CD4-positive, alpha-beta T cell treated with Interleukin-4 for 1 hour (primary cell): ENCODE results near the gene GPATCH2.
"Not testable (repeated sequence)": the region's sequence is repeated elsewhere in the genome, so short reads cannot be mapped to it uniquely, and the experiment has no call there.

ENCODE experiments used
- DNase-seq, 2 donors: peaks; one replicate each; pipeline ENCODE4 v3.0.0-alpha.2; 2020 to 2022

Gene GPATCH2

DNA sequence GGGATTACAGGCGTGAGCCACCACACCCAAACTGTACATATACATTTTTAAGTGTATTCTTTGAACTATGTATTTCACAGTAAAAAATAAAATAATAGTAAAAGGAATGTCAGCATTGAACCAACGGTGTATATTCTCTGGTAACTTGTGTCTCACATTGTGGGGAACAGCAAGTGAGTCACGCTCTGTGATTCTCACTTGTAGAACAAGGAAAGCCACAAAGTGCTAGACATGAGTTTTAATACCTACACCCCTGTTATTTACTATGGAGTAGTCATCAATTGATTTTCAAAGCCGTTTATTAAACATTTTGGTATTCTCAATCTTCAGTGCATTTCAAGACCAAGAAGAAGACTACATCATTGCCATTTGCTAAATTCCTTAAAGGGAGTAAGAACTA lies 197.2 kb downstream of the GPATCH2 start:
- DNase-seq: no peak

DNA sequence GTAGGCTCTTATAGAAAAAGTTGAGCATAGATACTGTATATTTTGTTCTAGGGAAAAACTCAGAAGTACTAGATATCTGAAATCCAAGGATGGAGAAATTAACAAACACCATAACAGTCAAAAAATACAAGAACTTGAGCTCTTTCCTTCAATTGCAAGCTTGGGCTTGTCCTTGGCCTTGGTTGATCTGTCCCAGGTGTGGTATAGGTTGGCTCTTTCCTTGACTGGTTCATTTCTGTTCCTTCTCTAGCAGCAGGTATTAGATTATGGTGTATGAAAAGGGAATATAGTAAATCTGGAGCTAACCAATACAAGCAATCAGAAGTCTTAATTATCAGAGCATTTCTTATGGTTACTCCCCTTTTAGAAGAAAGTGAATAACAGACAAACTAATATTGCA lies 198.6 kb downstream of the GPATCH2 start:
- DNase-seq: no peak

DNA sequence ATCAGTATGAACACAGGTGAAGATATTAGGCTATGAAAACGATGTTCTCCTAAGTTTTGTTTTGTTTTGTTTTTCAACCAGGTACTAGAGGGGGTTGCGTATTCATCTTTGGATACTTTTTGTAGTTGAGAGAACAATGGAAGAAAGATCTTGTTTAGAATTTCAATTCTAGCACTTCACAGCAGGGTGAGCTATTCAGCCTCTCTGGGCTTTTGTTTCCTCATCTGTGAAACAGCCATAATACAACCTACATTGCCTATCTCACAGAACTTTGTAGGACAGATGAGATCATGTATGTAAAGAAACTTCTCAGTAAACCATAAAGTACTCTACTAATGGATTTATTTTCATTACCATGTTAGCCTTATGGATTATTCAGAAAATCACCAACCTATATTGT lies 199.5 kb downstream of the GPATCH2 start:
- no peak for DNase-seq

DNA sequence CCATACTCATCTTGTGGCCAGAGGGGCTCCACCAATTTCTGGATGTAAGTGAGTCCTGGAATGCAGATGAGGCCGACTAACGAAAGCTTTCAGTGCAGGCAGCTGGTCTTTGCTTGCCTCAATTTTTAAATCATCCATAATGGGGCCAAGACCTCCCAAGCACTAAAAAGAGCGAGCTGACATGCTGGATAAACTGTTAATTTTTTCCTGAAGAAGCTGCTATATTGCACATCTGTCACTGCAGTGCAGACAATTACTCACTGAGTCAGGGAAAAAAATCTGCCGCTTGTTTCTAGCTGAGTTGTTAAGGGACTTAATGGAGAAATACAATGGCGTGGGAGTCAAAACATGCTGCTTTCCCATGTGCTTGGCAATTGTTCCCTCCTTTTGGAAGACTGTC lies 205.5 kb downstream of the GPATCH2 start:
- no peak for DNase-seq

DNA sequence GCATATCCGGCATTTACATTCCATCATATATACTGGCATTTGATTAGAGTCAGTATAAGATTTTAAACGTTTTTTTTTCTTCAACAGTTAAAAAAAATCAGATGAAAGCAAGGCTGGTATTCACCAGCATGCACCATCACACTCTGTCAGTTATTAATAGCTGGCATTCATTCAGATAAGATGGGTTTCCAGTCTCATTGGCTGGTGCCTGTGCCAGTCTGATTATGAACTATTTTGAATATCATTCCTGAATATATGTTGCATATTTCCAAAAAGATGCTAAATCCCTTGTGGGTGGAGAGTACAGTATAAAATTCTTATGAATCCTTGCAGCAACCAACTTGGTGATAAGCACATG lies 211.7 kb downstream of the GPATCH2 start:
- no peak for DNase-seq

DNA sequence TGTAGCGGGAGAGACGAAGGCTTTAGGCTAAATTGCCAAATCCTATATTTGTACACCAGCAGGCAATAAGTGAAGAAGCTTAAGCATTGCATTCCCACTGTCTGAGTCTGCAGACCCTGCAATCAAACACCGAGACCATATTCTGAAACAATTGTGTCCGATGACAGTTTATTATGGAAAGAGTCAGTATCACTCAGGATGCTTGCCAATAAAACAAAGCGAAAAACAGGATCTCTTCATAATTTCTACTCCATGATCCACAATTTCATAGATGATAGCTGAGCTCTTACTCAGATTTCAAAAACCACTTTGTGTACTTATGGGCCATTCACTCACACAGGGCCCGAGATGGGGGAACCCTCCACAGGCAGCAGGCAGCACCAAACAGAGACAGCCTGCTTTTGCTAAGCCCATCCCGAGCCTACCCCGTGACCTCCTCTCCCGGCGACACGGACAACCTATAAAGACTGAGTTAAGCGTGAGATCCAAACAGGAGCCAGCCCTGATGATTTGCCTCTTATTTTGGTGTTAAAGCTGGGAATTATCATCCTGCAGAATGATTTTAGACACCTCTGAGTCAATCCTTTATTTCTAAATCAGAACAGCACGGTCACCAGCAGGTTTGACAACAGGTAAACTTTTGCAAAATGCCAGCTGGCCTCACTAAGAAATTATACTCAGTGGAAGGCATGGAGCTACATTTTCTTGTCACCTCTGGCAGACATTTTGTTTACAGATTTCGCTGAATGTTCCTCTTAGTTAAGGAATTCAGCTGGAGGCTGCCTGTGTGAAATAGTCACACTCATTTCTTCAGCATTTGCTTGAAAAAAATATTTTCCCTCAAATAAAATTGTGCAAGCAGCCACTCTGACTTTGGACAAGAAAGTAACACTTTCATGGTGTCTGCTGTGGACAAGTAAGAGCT lies 212.4 kb downstream of the GPATCH2 start:
- DNase-seq: no peak

DNA sequence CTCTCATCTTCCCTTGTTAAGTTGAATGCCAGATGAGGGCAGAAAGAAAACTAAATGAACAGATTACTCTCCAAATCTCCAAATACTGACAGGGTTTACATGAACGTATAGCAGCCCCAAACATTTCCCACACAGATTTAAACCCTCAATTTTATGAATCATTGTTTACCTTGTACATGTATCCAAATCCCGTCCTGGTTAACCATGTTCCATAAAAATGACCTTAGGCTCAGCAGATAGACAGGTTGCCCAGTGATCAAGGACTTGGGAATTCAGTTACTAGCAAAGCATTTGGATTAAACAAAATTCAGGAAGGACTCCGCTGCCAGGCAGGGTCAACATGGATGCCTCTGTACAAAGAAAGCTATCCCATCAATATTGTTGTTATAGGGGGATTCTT lies 213.5 kb downstream of the GPATCH2 start:
- DNase-seq: no peak

DNA sequence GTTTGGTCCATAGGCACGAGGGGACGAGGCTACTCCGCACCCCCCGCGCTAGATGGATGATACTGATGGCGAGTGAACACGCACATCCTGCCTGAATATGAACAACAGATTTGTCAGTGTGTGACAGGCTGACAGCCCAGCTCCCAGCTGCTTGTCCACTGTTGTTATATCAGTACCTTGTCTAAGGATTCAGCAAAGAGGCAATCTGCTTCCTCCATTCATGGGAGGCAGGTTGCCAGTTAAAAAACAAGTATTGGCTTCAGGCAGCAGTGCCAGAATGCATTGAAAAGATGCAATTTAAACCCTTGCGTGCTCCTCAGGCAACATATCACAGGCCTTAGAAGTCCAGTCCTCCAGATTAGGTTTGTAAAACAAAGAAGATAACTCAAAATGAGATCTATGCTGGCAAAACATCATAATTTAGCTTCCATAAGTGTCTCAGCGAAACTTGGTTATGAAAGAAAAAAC lies 223.3 kb downstream of the GPATCH2 start:
- DNase-seq: no peak

DNA sequence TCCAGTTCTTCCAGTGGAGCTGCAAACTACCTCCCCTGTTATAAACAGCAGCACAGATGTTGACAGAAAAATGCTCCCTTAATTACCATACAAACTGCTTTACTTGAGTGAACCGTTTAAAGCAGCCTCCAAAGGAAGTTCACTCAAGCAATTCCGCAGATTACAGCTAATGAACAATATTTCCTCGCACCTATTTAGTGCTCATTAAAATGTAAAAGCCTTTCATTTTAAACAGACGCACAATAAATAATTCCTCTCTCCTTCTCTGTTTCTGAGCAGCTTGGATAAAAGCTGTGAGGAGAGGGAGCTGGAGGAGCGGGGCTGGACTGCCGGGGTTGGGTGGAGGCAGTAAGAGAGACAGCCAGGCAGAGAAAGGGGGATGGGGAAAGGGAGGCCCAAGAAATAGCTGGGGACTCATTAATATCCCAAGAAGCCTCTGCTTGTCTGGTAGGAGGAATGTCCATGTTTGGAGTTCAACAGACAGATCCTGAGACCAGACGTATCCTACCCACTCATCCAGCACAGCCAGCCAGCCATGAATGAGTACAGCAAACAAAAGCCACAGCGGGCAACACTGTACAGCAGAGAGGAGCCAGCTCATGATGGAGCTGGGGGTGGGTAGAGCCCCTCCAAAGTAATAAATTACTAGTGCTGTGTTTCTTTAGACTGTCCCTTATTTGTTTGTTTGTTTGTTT lies 227.7 kb downstream of the GPATCH2 start:
- no peak for DNase-seq

DNA sequence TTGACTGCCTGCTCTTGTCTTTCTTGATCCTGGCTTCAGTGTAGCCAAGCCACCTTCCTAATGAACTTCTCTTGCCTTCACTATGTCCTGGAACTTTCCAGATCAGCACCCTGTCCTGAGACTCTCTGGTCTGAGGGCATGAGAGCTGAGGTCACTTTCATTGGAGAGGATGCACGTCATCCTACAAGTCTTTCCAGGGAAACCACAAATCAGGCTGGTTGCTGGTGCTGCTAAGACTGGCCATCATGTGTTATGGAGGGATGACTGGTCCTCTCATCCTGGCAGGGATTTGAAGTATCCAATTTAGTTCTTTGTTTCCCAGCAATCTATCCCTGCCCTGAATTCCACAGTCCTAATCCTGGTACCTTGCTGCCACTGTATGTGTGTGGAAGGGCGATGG lies 228.6 kb downstream of the GPATCH2 start:
- DNase-seq: no peak

DNA sequence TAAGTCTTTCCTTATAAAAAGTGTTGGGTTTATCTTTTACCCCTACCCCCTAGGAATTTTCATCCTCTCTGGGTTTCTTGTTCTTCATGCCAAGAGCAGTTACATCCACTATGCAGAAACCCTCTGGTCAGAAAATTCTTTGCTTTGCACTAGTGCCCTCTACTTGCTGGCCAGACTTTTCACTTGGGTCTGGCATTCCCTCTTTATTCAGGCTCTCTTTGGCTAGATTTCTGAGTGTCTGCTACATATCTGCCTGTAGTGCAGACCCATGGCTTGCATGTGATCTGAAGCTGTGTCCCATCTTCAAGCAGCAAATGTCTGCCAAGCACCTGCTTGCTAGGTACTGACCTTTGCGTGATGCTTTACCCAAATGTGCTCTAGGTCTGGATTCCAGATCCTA lies 237.0 kb downstream of the GPATCH2 start:
- no peak for DNase-seq

DNA sequence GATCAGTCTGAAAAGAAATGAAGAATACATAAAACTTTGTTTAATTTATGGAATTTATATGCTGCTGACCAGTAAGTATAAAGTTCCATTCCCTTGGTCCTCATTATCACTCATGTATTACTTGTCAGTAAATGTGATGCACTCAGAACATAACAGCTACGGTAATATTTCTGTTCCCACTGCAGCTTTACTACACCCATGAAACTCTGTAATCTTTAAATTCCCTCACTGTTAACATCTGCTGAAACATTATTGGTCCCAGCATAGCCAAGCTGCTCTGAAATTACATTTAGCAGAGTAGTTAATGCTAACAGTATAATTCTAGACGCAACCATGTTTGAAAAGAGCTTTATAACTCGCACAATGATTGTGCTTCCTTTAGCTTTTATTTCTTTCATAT lies 238.4 kb downstream of the GPATCH2 start:
- DNase-seq: no peak

DNA sequence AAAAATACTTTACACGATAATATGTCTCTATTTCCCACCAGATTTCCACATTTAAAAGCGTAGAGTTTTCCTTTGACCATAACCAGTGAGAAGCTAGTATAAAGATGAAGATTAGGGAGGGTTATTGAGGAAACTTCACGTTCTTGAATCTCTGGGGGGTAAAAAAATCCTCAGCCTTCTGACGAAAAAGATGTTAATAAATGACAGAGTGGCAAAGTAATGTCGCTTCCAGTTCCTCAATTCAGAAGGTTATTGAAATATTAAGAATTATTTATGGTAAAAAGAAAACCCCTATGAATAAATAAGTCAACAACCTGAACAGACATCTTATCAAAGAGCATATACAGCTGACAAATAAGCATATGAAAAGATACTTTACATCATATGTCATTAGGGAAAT lies 241.0 kb downstream of the GPATCH2 start:
- no peak for DNase-seq

DNA sequence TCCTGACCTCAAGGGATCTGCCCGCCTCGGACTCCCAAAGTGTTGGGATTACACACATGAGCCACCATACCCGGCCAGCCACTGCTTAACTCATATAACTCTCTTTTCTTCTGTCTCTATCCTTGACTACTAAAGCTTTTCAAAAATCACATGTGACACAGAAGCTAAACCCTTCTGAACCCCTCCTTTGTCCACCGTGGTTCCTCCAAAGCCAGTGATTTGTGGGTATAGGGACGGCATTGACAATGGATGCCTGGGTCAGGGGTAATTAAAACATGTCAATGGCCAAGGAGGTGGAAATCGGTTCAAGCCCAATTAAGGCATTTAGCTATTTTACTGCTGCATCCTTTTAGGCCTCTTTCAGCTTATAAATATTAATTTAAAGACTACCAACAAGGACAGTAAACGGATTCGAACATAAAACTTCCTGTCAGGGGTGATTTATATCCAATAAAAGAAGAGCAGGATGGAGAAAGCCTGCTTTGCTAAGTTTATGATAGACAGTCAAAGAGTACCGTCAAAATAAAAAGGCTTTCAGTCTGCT lies 242.3 kb downstream of the GPATCH2 start:
- no peak for DNase-seq

DNA sequence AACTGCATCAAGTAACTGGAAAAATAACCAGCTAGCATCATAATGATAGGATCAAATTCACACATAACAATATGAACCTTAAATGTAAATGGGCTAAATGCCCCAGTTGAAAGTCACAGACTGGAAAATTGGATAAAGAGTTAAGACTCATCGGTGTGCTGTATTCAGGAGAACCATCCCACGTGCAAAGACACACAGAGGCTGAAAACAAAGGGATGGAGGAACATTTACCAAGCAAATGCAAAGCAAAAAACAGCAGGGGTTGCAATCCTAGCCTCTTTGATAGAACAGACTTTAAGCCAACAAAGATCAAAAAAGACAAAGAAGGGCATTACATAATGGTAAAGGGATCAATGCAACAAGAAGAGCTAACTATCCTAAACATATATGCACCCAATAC lies 249.1 kb downstream of the GPATCH2 start:
- not testable (repeated sequence) for DNase-seq

DNA sequence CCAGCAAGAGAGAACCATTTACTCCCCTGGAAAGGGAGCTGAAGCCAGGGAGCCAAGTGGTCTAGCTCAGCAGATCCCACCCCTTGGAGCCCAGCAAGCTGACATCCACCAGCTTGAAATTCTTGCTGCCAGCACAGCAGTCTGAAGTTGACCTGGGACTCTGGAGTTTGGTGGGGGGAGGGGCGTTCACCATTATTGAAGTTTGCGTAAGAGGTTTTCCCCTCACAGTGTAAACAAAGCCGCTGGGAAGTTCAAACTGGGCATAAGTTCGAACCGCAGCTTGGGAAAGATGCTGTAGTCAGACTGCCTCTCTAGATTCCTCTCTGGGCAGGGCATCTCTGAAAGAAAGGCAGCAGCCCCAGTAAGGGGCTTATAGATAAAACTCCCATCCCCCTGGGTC lies 251.1 kb downstream of the GPATCH2 start:
- not testable (repeated sequence) for DNase-seq

DNA sequence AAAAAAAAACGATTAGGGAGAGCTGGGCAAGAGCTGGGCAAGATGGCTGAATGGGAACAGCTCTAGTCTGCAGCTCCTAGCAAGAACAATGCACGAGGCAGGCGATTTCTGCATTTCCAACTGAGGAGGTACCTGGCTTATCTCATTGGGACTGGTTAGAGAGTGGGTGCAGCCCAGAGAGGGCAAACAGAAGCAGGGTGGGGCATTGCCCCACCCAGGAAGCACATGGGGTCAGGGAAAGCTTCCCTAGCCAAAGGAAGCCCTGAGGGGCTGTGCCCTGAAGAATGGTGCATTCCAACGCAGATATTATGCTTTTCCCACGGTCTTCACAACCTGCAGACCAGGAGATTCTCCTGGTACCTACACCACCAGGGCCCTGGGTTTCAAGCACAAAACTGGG lies 251.6 kb downstream of the GPATCH2 start:
- DNase-seq: no peak
